ENCODE results near the gene CFHR3. TPM values are rescaled to one million over a fixed set of nuclear protein-coding genes. Genes with fewer than 3 reads are reported as not detected.

CFHR3 gene
- total RNA-seq (not detected), total RNA-seq (0 reads per million in 29 experiments)
- not detected for total RNA-seq (2013)

DNA sequence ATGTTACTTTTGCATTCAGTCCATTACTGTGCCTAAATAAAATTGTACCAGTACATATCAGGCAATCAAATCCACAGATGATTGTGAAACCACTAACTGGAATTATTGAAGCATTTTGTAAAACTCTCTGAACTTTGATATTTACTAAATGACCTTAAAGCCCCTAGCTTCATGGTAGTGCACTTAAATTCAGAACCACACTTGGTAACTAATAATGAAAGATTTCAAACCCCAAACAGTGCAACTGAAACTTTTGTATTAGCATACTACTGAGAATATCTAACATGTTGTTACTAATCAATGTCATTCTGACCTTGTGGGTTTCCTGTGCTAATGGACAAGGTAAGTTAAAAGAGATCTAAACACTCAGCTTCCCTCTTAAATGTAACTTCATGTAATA lies at the start of gene CFHR3:
Gene CFHR3, plus strand, starts transcription at position 238 of the 400 bp plus-strand sequence. Its CDS starts 47 bp downstream, at position 285.
- DNase-seq, result no peak
- no peaks in the 10 kb centered on the region for H3K9me3 ChIP-seq
- Mint-ChIP-seq H3K4me3 (no peak within 1 kb of the TSS), H3K9me3 (no peaks in the 10 kb centered on the region), H3K4me1 (no peaks in the 10 kb centered on the region), H3K27ac (no peak within 1 kb of the TSS), H3K27me3 (no peaks in the 10 kb centered on the region), H3K36me3 (no peaks in the 10 kb centered on the region)
- ChIA-PET POLR2A (no interaction called here), CTCF (no interaction called here)
- H3K27ac ChIP-seq (ENCODE audit: low read length), result no peak within 1 kb of the TSS
- ATAC-seq (replicated peaks in 1 of 4), result no peak
- no peaks in the 10 kb centered on the region for H3K4me1 ChIP-seq (ENCODE audit: control insufficient read depth in 1 of 2, extremely low read depth in 1 of 2, insufficient read depth in 2 of 2, low read length in 2 of 2)
- no peaks in the 10 kb centered on the region for H3K27me3 ChIP-seq (replicated peaks in 1 of 2; ENCODE audit: control insufficient read depth in 2 of 2, extremely low read depth in 1 of 2, insufficient read depth in 2 of 2, low read length in 1 of 2)
- no peak within 1 kb of the TSS for H3K4me3 ChIP-seq (ENCODE audit: control insufficient read depth in 1 of 2, extremely low read depth in 1 of 2, low read length in 1 of 2)
- no peaks in the 10 kb centered on the region for H3K36me3 ChIP-seq (ENCODE audit: control insufficient read depth in 2 of 2, extremely low read depth in 1 of 2, insufficient read depth in 1 of 2, low read length in 1 of 2)

DNA sequence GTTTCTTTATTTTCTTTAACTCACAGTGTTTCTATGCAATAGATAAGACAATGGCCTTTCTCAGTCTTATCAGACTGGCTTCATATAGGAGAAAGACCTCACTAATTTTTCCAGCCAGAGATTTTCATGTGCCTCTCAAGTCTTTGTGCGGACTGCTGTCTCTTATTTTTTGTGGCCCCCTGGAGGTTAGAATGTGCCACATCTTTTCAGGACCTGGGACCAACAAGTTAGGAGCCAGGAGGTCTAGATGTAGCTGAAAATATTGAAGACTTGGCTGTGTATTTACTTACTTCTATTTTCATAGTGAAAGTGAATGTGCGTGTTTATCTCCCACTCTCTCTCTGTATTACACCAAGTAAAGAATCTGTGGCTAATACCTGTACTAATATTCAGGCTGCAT lies 42.1 kb upstream of the CFHR3 start:
- H3K4me3 Mint-ChIP-seq, result no peak overlapping the region
- H3K27me3 ChIP-seq (replicated peaks in 1 of 2; ENCODE audit: control insufficient read depth in 2 of 2, extremely low read depth in 1 of 2, insufficient read depth in 2 of 2, low read length in 1 of 2), result no peaks in the 10 kb centered on the region
- POLR2A ChIA-PET, result no interaction called here
- no peak for ATAC-seq (replicated peaks in 1 of 4)
- H3K9me3 Mint-ChIP-seq, result peaks cover 7 to 13% (median 9%) of the 10 kb centered on the region in 3 donors
- no peaks in the 10 kb centered on the region for H3K9me3 ChIP-seq
- no peaks in the 10 kb centered on the region for H3K27me3 Mint-ChIP-seq
- WGBS (ENCODE audit: insufficient coverage), result no CpG with 5 or more reads among the region's 2 CpGs
- no peaks in the 10 kb centered on the region for H3K36me3 ChIP-seq (ENCODE audit: control insufficient read depth in 2 of 2, extremely low read depth in 1 of 2, insufficient read depth in 1 of 2, low read length in 1 of 2)
- H3K36me3 Mint-ChIP-seq, result peaks cover 6% of the 10 kb centered on the region
- H3K4me3 ChIP-seq (ENCODE audit: control insufficient read depth in 1 of 2, extremely low read depth in 1 of 2, low read length in 1 of 2), result no peak overlapping the region
- CTCF ChIA-PET, result no interaction called here
- no peaks in the 10 kb centered on the region for H3K4me1 ChIP-seq (ENCODE audit: control insufficient read depth in 1 of 2, extremely low read depth in 1 of 2, insufficient read depth in 2 of 2, low read length in 2 of 2)
- H3K27ac Mint-ChIP-seq, result no peak overlapping the region
- DNase-seq, result no peak
- no peaks in the 10 kb centered on the region for H3K4me1 Mint-ChIP-seq
- H3K27ac ChIP-seq (ENCODE audit: low read length), result no peak overlapping the region

DNA sequence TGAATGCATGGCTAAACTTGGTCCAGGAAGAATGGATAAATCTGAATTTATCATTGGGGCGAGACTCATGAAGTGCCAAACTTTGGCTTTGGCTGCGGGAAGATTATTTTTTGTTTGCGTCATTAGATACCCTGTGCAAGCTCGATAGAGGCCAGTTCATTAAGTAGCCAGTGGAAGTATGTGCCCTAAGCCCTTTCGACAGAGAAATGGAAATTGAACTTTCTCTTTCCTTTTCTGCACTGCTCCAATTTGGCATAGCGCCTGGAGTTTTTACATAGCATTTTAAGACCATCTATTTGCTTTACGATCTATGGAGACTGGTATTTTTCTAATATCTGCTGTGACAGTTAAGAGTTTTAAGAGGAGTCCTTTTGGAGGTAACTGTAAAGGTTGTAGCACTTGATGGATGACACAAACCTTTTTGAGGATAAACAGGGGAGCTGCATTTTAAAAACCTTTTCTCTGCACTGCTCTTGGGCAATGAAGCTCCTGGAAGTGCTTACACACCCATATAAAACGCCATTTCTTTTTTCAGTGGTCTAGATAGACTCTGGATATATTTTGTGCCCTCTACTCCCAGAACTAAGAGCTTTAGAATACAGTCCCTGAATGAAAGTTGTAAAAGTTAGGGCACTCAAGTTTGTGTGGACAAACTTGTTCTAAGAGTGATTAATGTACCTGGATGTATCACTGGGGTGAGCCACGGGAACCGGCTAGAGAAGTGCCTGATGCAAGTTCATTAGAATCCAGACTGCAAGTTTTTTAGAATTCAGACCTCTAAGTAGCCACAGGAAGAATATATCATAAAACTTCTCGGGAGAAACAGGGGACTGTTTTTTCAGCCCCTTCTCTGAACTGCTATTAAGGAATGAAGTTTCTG lies 41.3 kb upstream of the CFHR3 start:
- ChIA-PET CTCF (no interaction called here), POLR2A (no interaction called here)
- WGBS (ENCODE audit: insufficient coverage), result 88% methylated on average over 5 of the region's 11 CpGs
- no peaks in the 10 kb centered on the region for H3K4me1 Mint-ChIP-seq
- H3K27ac Mint-ChIP-seq, result no peak overlapping the region
- no peaks in the 10 kb centered on the region for H3K27me3 Mint-ChIP-seq
- H3K4me3 Mint-ChIP-seq, result no peak overlapping the region
- Histone ChIP-seq H3K4me1 (ENCODE audit: control insufficient read depth in 1 of 2, extremely low read depth in 1 of 2, insufficient read depth in 2 of 2, low read length in 2 of 2) (no peaks in the 10 kb centered on the region), H3K27ac (ENCODE audit: low read length) (no peak overlapping the region), H3K36me3 (ENCODE audit: control insufficient read depth in 2 of 2, extremely low read depth in 1 of 2, insufficient read depth in 1 of 2, low read length in 1 of 2) (no peaks in the 10 kb centered on the region), H3K4me3 (ENCODE audit: control insufficient read depth in 1 of 2, extremely low read depth in 1 of 2, low read length in 1 of 2) (no peak overlapping the region), H3K27me3 (replicated peaks in 1 of 2; ENCODE audit: control insufficient read depth in 2 of 2, extremely low read depth in 1 of 2, insufficient read depth in 2 of 2, low read length in 1 of 2) (no peaks in the 10 kb centered on the region), H3K9me3 (no peaks in the 10 kb centered on the region)
- no peak for ATAC-seq (replicated peaks in 1 of 4)
- peaks cover 7 to 20% (median 9%) of the 10 kb centered on the region in 3 donors for H3K9me3 Mint-ChIP-seq
- no peak for DNase-seq
- peaks cover 12% of the 10 kb centered on the region for H3K36me3 Mint-ChIP-seq

DNA sequence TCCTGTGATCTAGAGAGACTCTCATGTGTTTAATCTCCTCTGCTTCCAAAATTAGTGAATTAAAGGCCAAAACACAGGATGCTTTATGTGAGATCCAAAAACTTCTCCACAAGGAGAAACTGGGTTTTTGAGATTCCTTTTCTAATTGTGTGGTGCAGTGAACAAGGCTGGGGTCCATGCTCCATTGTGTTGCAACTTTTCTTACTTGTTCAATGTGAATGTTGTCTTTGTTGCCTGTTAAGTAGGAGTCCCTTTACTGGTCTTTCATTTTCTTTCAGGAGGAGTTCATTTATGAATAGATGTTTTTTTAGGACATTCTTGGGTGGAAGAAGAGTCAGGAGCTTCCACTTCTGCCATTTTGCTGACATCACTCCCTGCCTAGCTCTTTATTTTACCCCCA lies 40.6 kb upstream of the CFHR3 start:
- no peak for DNase-seq
- H3K36me3 ChIP-seq (ENCODE audit: control insufficient read depth in 2 of 2, extremely low read depth in 1 of 2, insufficient read depth in 1 of 2, low read length in 1 of 2), result no peaks in the 10 kb centered on the region
- no peak overlapping the region for H3K27ac Mint-ChIP-seq
- ATAC-seq (replicated peaks in 1 of 4), result no peak
- H3K27ac ChIP-seq (ENCODE audit: low read length), result no peak overlapping the region
- no peak overlapping the region for H3K4me3 Mint-ChIP-seq
- H3K27me3 ChIP-seq (replicated peaks in 1 of 2; ENCODE audit: control insufficient read depth in 2 of 2, extremely low read depth in 1 of 2, insufficient read depth in 2 of 2, low read length in 1 of 2), result no peaks in the 10 kb centered on the region
- H3K9me3 Mint-ChIP-seq, result peaks cover 7 to 27% (median 9%) of the 10 kb centered on the region in 3 donors
- ChIA-PET CTCF (no interaction called here), POLR2A (no interaction called here)
- peaks cover 16% of the 10 kb centered on the region for H3K36me3 Mint-ChIP-seq
- H3K9me3 ChIP-seq, result no peaks in the 10 kb centered on the region
- no peaks in the 10 kb centered on the region for H3K27me3 Mint-ChIP-seq
- no peaks in the 10 kb centered on the region for H3K4me1 Mint-ChIP-seq
- no peak overlapping the region for H3K4me3 ChIP-seq (ENCODE audit: control insufficient read depth in 1 of 2, extremely low read depth in 1 of 2, low read length in 1 of 2)
- no peaks in the 10 kb centered on the region for H3K4me1 ChIP-seq (ENCODE audit: control insufficient read depth in 1 of 2, extremely low read depth in 1 of 2, insufficient read depth in 2 of 2, low read length in 2 of 2)

DNA sequence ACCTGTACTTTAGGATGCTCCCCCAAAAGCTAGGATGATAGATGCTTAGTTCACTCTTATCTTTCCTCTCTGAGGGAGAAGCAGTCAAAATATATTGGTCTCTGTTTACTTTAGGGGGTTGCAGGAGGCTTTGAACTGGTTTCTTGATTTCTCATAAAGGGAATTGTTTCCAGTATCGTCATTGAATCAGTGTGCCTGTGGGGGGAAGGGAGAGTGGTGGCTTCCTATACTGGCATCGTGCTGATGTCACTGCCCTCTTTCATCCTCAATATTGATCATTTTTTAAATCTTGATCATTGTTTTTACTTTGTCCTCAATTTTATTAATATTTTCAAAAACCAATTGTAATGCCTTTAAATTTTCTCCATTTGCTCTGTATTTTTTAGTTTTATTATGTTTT lies 40.2 kb upstream of the CFHR3 start:
- Histone ChIP-seq H3K4me1 (ENCODE audit: control insufficient read depth in 1 of 2, extremely low read depth in 1 of 2, insufficient read depth in 2 of 2, low read length in 2 of 2) (no peaks in the 10 kb centered on the region), H3K4me3 (ENCODE audit: control insufficient read depth in 1 of 2, extremely low read depth in 1 of 2, low read length in 1 of 2) (no peak overlapping the region), H3K27ac (ENCODE audit: low read length) (no peak overlapping the region), H3K27me3 (replicated peaks in 1 of 2; ENCODE audit: control insufficient read depth in 2 of 2, extremely low read depth in 1 of 2, insufficient read depth in 2 of 2, low read length in 1 of 2) (no peaks in the 10 kb centered on the region), H3K36me3 (ENCODE audit: control insufficient read depth in 2 of 2, extremely low read depth in 1 of 2, insufficient read depth in 1 of 2, low read length in 1 of 2) (no peaks in the 10 kb centered on the region), H3K9me3 (no peaks in the 10 kb centered on the region)
- ChIA-PET POLR2A (interaction anchor here in 1 of 2 donors (0.6 kb wide), 1 partner anchor 21 kb away, joined by 3 read pairs; no protein-coding TSS in a partner anchor), CTCF (no interaction called here)
- ATAC-seq (replicated peaks in 1 of 4) (no peak), DNase-seq (no peak)
- no peaks in the 10 kb centered on the region for H3K4me1 Mint-ChIP-seq
- WGBS (ENCODE audit: insufficient coverage), result no CpG with 5 or more reads among the region's 2 CpGs
- H3K36me3 Mint-ChIP-seq, result peaks cover 19% of the 10 kb centered on the region
- no peak overlapping the region for H3K4me3 Mint-ChIP-seq
- H3K27ac Mint-ChIP-seq, result no peak overlapping the region
- peaks cover 9 to 31% (median 11%) of the 10 kb centered on the region in 3 donors for H3K9me3 Mint-ChIP-seq
- no peaks in the 10 kb centered on the region for H3K27me3 Mint-ChIP-seq

DNA sequence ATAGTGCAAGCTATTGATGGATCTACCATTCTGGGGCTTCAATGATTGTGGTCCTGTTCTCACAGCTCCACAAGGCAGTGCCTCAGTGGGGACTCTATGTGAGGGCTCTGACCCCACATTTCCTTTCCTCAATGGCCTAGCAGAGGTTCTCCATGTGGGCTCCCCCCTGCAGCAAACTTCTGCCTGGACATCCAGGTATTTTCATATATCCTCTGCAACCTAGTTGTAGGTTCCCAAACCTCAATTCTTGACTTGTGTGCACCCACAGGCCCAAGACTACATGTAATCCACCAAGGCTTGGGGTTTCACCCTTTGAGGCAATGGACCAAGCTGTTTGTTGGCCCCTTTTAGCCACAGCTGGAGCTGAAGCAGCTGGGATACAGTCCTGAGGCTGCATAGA lies 35.9 kb upstream of the CFHR3 start:
- H3K9me3 ChIP-seq, result no peaks in the 10 kb centered on the region

More for the DNA sequence above, 35.9 kb upstream of the CFHR3 start:
- ATAC-seq (replicated peaks in 1 of 4), result no peak
- peaks cover 0 to 28% (median 4%) of the 10 kb centered on the region in 3 donors for H3K9me3 Mint-ChIP-seq
- no peak overlapping the region for H3K27ac Mint-ChIP-seq
- H3K4me3 Mint-ChIP-seq, result no peak overlapping the region
- CTCF ChIA-PET, result no interaction called here
- no peaks in the 10 kb centered on the region for H3K36me3 ChIP-seq (ENCODE audit: control insufficient read depth in 2 of 2, extremely low read depth in 1 of 2, insufficient read depth in 1 of 2, low read length in 1 of 2)
- no peak for DNase-seq
- H3K36me3 Mint-ChIP-seq, result peaks cover 18% of the 10 kb centered on the region
- H3K27ac ChIP-seq (ENCODE audit: low read length), result no peak overlapping the region
- POLR2A ChIA-PET, result no interaction called here
- no peaks in the 10 kb centered on the region for H3K4me1 ChIP-seq (ENCODE audit: control insufficient read depth in 1 of 2, extremely low read depth in 1 of 2, insufficient read depth in 2 of 2, low read length in 2 of 2)
- no peaks in the 10 kb centered on the region for H3K4me1 Mint-ChIP-seq
- no peak overlapping the region for H3K4me3 ChIP-seq (ENCODE audit: control insufficient read depth in 1 of 2, extremely low read depth in 1 of 2, low read length in 1 of 2)
- H3K27me3 Mint-ChIP-seq, result no peaks in the 10 kb centered on the region
- H3K27me3 ChIP-seq (replicated peaks in 1 of 2; ENCODE audit: control insufficient read depth in 2 of 2, extremely low read depth in 1 of 2, insufficient read depth in 2 of 2, low read length in 1 of 2), result no peaks in the 10 kb centered on the region

All from T-cell (primary cell).